Measurements from ENCODE around the gene CASP6. TPM values are rescaled to one million over a fixed set of nuclear protein-coding genes. Genes with fewer than 3 reads are reported as not detected.

The CASP6 gene
- total and polyA plus RNA-seq, 2 experiments from 2014 or later = 15.8 to 18.5 TPM

GRCh38 chr4:109739547-109739946 lies 36.3 kb upstream of the CASP6 start:
- WGBS, 2 experiments (ENCODE audit: low coverage in 1 of 2, low lambda C conversion rate in 2 of 2, missing lambda C conversion rate in 2 of 2) = 52% methylated on average over 3 of the region's 3 CpGs
- no peak overlapping the region for H2AFZ ChIP-seq
- H3K4me3 ChIP-seq = no peak overlapping the region
- in situ Hi-C loops (cut with MboI) = no loop called here
- peak; percentile 16 for DNase-seq
- H3K9me3 ChIP-seq (ENCODE audit: low read depth) = no peaks in the 10 kb centered on the region
- H3K79me2 ChIP-seq (ENCODE audit: insufficient read depth) = no peaks in the 10 kb centered on the region
- no peaks in the 10 kb centered on the region for H3K4me1 ChIP-seq (ENCODE audit: insufficient read depth)
- H3K27ac ChIP-seq = no peak overlapping the region
- TF ChIP-seq EZH2 (IDR thresholded peaks at IDR 0.05; ENCODE audit: insufficient read depth, poor library complexity, severe bottlenecking) = no peak
- TF ChIP-seq EZH2phosphoT487 (IDR thresholded peaks at IDR 0.05; ENCODE audit: insufficient read depth, low read depth) = no peak
- H3K9me2 ChIP-seq (ENCODE audit: insufficient read depth) = no peaks in the 10 kb centered on the region
- H4K20me1 ChIP-seq (ENCODE audit: insufficient read depth) = no peaks in the 10 kb centered on the region
- H3K4me2 ChIP-seq (ENCODE audit: unreplicated experiment) = no peak overlapping the region
- no peak overlapping the region for H3K9ac ChIP-seq
- H3K36me3 ChIP-seq (ENCODE audit: low read depth) = no peaks in the 10 kb centered on the region
- H3K27me3 ChIP-seq (replicated peaks; ENCODE audit: insufficient read depth) = peaks cover 9% of the 10 kb centered on the region; the same call in 1 of the 2 replicates
- H3F3A ChIP-seq (ENCODE audit: insufficient read depth) = no peaks in the 10 kb centered on the region

DNA sequence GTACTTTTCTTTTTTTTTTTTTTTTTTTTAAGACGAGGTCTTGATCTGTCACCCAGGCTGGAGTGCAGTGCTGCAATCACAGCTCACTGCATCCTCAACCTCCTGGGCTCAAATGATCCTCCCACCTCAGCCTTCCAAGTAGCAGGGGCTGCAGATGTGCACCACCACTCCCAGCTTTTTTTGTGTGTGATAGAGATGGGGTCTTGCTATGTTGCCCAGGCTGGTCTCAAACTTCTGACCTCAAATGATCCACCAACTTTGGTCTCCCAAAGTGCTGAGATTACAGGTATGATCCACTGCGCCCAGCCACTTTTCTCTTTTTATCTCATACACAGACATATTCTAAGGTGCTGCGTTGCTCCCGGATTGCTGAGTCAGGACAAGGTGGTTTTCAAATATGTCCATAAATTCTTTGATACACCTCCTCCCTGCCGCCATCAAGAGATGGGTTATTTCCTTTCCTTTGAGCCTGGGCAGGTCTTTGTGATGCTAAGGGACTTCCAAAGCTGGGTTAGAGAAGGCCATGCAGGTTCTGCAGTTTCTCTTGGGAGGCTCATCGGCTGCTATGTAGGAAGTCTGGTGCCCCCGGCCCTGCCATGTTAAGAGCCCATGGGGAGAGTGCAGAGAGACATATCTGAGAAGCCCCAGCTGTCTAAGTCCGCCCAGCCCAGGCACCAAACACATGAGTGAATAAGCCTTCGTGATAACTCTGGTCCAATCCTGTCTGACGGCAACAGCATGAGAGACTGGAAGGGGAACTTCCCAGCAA lies 35.0 kb upstream of the CASP6 start:
- Histone ChIP-seq H4K20me1 (ENCODE audit: insufficient read depth) (no peaks in the 10 kb centered on the region), H3K9me2 (ENCODE audit: insufficient read depth) (no peaks in the 10 kb centered on the region), H3K27me3 (replicated peaks; ENCODE audit: insufficient read depth) (peaks cover 4% of the 10 kb centered on the region; the same call in 1 of the 2 replicates), H3K4me3 (no peak overlapping the region), H3K79me2 (ENCODE audit: insufficient read depth) (no peaks in the 10 kb centered on the region), H2AFZ (no peak overlapping the region), H3K9ac (no peak overlapping the region), H3K27ac (no peak overlapping the region), H3K9me3 (ENCODE audit: low read depth) (no peaks in the 10 kb centered on the region), H3F3A (ENCODE audit: insufficient read depth) (no peaks in the 10 kb centered on the region), H3K4me1 (ENCODE audit: insufficient read depth) (no peaks in the 10 kb centered on the region), H3K4me2 (ENCODE audit: unreplicated experiment) (no peak overlapping the region), H3K36me3 (ENCODE audit: low read depth) (no peaks in the 10 kb centered on the region)
- TF ChIP-seq EZH2 (IDR thresholded peaks at IDR 0.05; ENCODE audit: insufficient read depth, poor library complexity, severe bottlenecking) = no peak
- TF ChIP-seq EZH2phosphoT487 (IDR thresholded peaks at IDR 0.05; ENCODE audit: insufficient read depth, low read depth) = no peak
- WGBS, 2 experiments (ENCODE audit: low coverage in 1 of 2, low lambda C conversion rate in 2 of 2, missing lambda C conversion rate in 2 of 2) = 69 to 70% methylated on average over 10 of the region's 10 CpGs
- DNase-seq = no peak
- in situ Hi-C loops (cut with MboI) = no loop called here

DNA sequence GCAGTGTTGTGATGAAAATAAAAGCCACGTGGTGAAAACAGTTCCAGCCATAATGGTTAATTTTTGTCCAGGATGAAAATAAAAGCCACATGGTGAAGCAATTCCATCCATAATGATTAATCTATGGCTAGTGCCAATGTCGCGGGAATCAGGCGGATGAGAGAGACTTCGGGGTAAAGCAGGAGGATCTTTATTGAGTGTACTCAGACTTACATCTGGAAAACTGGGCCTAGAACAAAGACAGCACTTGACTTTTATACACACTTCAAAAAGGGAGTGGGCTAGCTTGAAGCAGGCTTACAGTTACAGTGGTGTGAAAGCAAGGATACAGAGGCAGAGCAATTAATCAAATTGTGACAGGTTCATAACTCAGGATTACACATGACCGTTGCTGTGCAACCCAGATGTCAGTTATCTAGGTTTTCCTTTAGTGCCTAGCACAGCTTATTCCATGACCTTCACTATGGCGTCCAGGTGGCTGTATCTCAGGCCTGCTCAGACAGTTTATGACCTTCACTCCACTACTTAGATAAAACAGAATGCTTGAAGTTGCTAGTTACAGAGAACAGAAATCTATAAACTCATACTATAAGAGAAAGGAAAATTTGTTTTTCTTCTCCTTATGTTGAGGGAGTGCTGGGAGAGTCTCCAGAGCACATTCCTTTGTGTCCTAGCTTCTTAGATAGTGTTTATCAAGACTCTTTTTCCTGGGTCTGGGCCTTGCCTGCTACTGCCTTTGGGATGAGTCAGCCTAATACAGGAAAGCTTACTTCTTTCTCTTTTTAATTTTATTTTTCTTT lies 32.5 kb upstream of the CASP6 start:
- no peak for TF ChIP-seq EZH2phosphoT487 (IDR thresholded peaks at IDR 0.05; ENCODE audit: insufficient read depth, low read depth)
- no peak for TF ChIP-seq EZH2 (IDR thresholded peaks at IDR 0.05; ENCODE audit: insufficient read depth, poor library complexity, severe bottlenecking)
- no peak overlapping the region for H3K4me2 ChIP-seq (ENCODE audit: unreplicated experiment)
- no peaks in the 10 kb centered on the region for H3K27me3 ChIP-seq (replicated peaks; ENCODE audit: insufficient read depth)
- no peaks in the 10 kb centered on the region for H3K9me2 ChIP-seq (ENCODE audit: insufficient read depth)
- H3K36me3 ChIP-seq (ENCODE audit: low read depth) = no peaks in the 10 kb centered on the region
- DNase-seq = no peak
- H3K9ac ChIP-seq = no peak overlapping the region
- H3K4me1 ChIP-seq (ENCODE audit: insufficient read depth) = no peaks in the 10 kb centered on the region
- H3K4me3 ChIP-seq = no peak overlapping the region
- H3K9me3 ChIP-seq (ENCODE audit: low read depth) = no peaks in the 10 kb centered on the region
- no peak overlapping the region for H3K27ac ChIP-seq
- H3F3A ChIP-seq (ENCODE audit: insufficient read depth) = no peaks in the 10 kb centered on the region
- in situ Hi-C loops (cut with MboI) = no loop called here
- H4K20me1 ChIP-seq (ENCODE audit: insufficient read depth) = no peaks in the 10 kb centered on the region
- peak overlapping the region; percentile 33; the same call in 1 of the 2 replicates for H2AFZ ChIP-seq
- H3K79me2 ChIP-seq (ENCODE audit: insufficient read depth) = no peaks in the 10 kb centered on the region
- WGBS, 2 experiments (ENCODE audit: low coverage in 1 of 2, low lambda C conversion rate in 2 of 2, missing lambda C conversion rate in 2 of 2) = 34 to 36% methylated on average over 7 of the region's 7 CpGs

DNA sequence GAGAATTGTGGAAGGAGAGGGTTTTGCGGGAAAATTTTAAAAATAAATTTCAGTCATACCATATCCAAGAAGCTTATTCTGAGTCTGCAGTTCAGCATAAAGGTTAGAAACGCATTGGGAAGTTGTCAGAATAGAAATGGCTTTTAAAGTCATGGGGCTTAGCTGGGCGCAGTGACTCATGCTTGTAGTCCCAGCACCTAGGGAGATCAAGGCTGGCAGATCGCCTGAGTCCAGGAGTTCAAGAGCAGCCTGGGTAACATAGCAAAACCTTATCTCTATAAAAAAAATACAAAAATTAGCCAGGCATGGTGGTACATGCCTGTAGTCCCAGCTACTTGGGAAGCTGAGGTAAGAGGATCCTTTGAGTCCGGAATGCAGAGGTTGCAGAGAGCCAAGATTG lies 30.5 kb upstream of the CASP6 start:
- peaks cover 8% of the 10 kb centered on the region; the same call in 1 of the 2 replicates for H3K79me2 ChIP-seq (ENCODE audit: insufficient read depth)
- H4K20me1 ChIP-seq (ENCODE audit: insufficient read depth) = no peaks in the 10 kb centered on the region
- H3K36me3 ChIP-seq (ENCODE audit: low read depth) = no peaks in the 10 kb centered on the region
- no peaks in the 10 kb centered on the region for H3K9me2 ChIP-seq (ENCODE audit: insufficient read depth)
- H3K27ac ChIP-seq = no peak overlapping the region
- no peak overlapping the region for H3K4me3 ChIP-seq
- H3K27me3 ChIP-seq (replicated peaks; ENCODE audit: insufficient read depth) = no peaks in the 10 kb centered on the region
- H2AFZ ChIP-seq = no peak overlapping the region
- H3K9ac ChIP-seq = no peak overlapping the region
- H3K4me2 ChIP-seq (ENCODE audit: unreplicated experiment) = no peak overlapping the region
- 84 to 91% methylated on average over 5 of the region's 5 CpGs for WGBS, 2 experiments (ENCODE audit: low coverage in 1 of 2, low lambda C conversion rate in 2 of 2, missing lambda C conversion rate in 2 of 2)
- DNase-seq = no peak
- peaks cover 6% of the 10 kb centered on the region; the same call in 1 of the 2 replicates for H3K4me1 ChIP-seq (ENCODE audit: insufficient read depth)
- TF ChIP-seq EZH2phosphoT487 (IDR thresholded peaks at IDR 0.05; ENCODE audit: insufficient read depth, low read depth) (no peak), EZH2 (IDR thresholded peaks at IDR 0.05; ENCODE audit: insufficient read depth, poor library complexity, severe bottlenecking) (no peak)
- no peaks in the 10 kb centered on the region for H3K9me3 ChIP-seq (ENCODE audit: low read depth)
- in situ Hi-C loops (cut with MboI) = no loop called here
- 0 out of 2 replicates have a peak, but pooled peaks cover 1% of the 10 kb centered on the region for H3F3A ChIP-seq (ENCODE audit: insufficient read depth)
